Measurements from ENCODE around the gene PLD5. TPM values are rescaled to one million over a fixed set of nuclear protein-coding genes. Genes with fewer than 3 reads are reported as not detected.
"Not testable (repeated sequence)": the region's sequence is repeated elsewhere in the genome, so short reads cannot be mapped to it uniquely, and the experiment has no call there.

The PLD5 gene
- total RNA-seq, 1 experiment from 2014 or later, result 1.8 TPM

DNA sequence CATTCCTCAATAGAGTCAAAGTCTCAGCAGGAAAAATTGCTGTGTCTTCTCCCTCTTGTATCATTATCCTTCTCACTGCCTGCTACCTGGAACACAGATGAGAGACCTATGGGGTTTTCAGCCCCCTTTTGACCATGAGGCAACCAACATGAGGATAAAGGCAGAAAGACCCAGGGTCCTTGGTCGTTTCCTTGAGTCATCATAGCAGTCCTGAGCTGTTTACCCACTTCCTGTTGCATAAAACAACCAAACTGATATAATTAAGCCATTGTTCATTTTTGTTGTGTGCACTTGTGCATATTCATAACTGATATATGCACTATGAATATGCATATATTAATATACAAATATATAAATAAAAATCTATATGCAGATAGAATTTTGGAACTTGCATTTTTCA, 337.3 kb downstream of the PLD5 start:
- H3K4me1 Mint-ChIP-seq (ENCODE audit: low read depth, unreplicated experiment), result no peaks in the 10 kb centered on the region
- Histone ChIP-seq H3K4me3 (ENCODE audit: low read depth, low read length) (no peak overlapping the region), H3K36me3 (ENCODE audit: control insufficient read depth, insufficient read depth, low read length) (no peaks in the 10 kb centered on the region), H3K9me3 (no peaks in the 10 kb centered on the region), H3K4me1 (no peaks in the 10 kb centered on the region), H3K27me3 (replicated peaks; ENCODE audit: control insufficient read depth, insufficient read depth, low read length) (no peaks in the 10 kb centered on the region; the same call in 1 of the 2 replicates)
- no peaks in the 10 kb centered on the region for H3K27me3 Mint-ChIP-seq (ENCODE audit: insufficient read depth, unreplicated experiment)
- ChIA-PET POLR2A (no interaction called here), CTCF (no interaction called here)
- no TSS peak for BruUV-seq (replicated peaks)
- intact Hi-C loops (cut with micrococcal nuclease; ENCODE audit: unreplicated experiment), result no loop called here
- H3K9me3 Mint-ChIP-seq (ENCODE audit: unreplicated experiment), result no peaks in the 10 kb centered on the region
- TF ChIP-seq, protein P1, sequence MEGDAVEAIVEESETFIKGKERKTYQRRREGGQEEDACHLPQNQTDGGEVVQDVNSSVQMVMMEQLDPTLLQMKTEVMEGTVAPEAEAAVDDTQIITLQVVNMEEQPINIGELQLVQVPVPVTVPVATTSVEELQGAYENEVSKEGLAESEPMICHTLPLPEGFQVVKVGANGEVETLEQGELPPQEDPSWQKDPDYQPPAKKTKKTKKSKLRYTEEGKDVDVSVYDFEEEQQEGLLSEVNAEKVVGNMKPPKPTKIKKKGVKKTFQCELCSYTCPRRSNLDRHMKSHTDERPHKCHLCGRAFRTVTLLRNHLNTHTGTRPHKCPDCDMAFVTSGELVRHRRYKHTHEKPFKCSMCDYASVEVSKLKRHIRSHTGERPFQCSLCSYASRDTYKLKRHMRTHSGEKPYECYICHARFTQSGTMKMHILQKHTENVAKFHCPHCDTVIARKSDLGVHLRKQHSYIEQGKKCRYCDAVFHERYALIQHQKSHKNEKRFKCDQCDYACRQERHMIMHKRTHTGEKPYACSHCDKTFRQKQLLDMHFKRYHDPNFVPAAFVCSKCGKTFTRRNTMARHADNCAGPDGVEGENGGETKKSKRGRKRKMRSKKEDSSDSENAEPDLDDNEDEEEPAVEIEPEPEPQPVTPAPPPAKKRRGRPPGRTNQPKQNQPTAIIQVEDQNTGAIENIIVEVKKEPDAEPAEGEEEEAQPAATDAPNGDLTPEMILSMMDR (IDR thresholded peaks at IDR 0.05; ENCODE audit: insufficient read depth in 1 of 2, low read depth in 1 of 2, low read length in 1 of 2, severe bottlenecking in 1 of 2, unreplicated experiment in 1 of 2), result no peak
- no peak for DNase-seq
- H3K27ac Mint-ChIP-seq (ENCODE audit: unreplicated experiment), result no peak overlapping the region
- no peaks in the 10 kb centered on the region for H3K36me3 Mint-ChIP-seq (ENCODE audit: insufficient read depth, unreplicated experiment)
- H3K4me3 Mint-ChIP-seq (ENCODE audit: unreplicated experiment), result no peak overlapping the region

- H3K4me3 ChIP-seq (ENCODE audit: low read depth, low read length), result no peak overlapping the region
- ChIA-PET POLR2A (no interaction called here), CTCF (no interaction called here)
- no peaks in the 10 kb centered on the region for H3K9me3 ChIP-seq
- no peaks in the 10 kb centered on the region for H3K4me1 ChIP-seq
- TF ChIP-seq, protein P1 (IDR thresholded peaks at IDR 0.05; ENCODE audit: insufficient read depth in 1 of 2, low read depth in 1 of 2, low read length in 1 of 2, severe bottlenecking in 1 of 2, unreplicated experiment in 1 of 2), result no peak
- H3K36me3 ChIP-seq (ENCODE audit: control insufficient read depth, insufficient read depth, low read length), result no peaks in the 10 kb centered on the region
- BruUV-seq (replicated peaks), result no TSS peak
- Mint-ChIP-seq H3K4me3 (ENCODE audit: unreplicated experiment) (no peak overlapping the region), H3K36me3 (ENCODE audit: insufficient read depth, unreplicated experiment) (no peaks in the 10 kb centered on the region), H3K4me1 (ENCODE audit: low read depth, unreplicated experiment) (no peaks in the 10 kb centered on the region), H3K9me3 (ENCODE audit: unreplicated experiment) (no peaks in the 10 kb centered on the region), H3K27me3 (ENCODE audit: insufficient read depth, unreplicated experiment) (no peaks in the 10 kb centered on the region), H3K27ac (ENCODE audit: unreplicated experiment) (no peak overlapping the region)
- intact Hi-C loops (cut with micrococcal nuclease; ENCODE audit: unreplicated experiment), result no loop called here
- DNase-seq, result no peak
- no peaks in the 10 kb centered on the region; the same call in 1 of the 2 replicates for H3K27me3 ChIP-seq (replicated peaks; ENCODE audit: control insufficient read depth, insufficient read depth, low read length)
Observed at GRCh38 chr1:242185731-242186130, 338.8 kb downstream of the PLD5 start.

GRCh38 chr1:242184955-242185354, 339.5 kb downstream of the PLD5 start:
- no peaks in the 10 kb centered on the region for H3K36me3 Mint-ChIP-seq (ENCODE audit: insufficient read depth, unreplicated experiment)
- H3K4me3 Mint-ChIP-seq (ENCODE audit: unreplicated experiment), result no peak overlapping the region
- BruUV-seq (replicated peaks), result no TSS peak
- TF ChIP-seq, protein P1 (IDR thresholded peaks at IDR 0.05; ENCODE audit: insufficient read depth in 1 of 2, low read depth in 1 of 2, low read length in 1 of 2, severe bottlenecking in 1 of 2, unreplicated experiment in 1 of 2), result no peak
- H3K4me1 Mint-ChIP-seq (ENCODE audit: low read depth, unreplicated experiment), result no peaks in the 10 kb centered on the region
- H3K27me3 Mint-ChIP-seq (ENCODE audit: insufficient read depth, unreplicated experiment), result no peaks in the 10 kb centered on the region
- Histone ChIP-seq H3K36me3 (ENCODE audit: control insufficient read depth, insufficient read depth, low read length) (no peaks in the 10 kb centered on the region), H3K27me3 (replicated peaks; ENCODE audit: control insufficient read depth, insufficient read depth, low read length) (no peaks in the 10 kb centered on the region; the same call in 1 of the 2 replicates), H3K9me3 (no peaks in the 10 kb centered on the region), H3K4me1 (no peaks in the 10 kb centered on the region), H3K4me3 (ENCODE audit: low read depth, low read length) (no peak overlapping the region)
- intact Hi-C loops (cut with micrococcal nuclease; ENCODE audit: unreplicated experiment), result no loop called here
- ChIA-PET POLR2A (no interaction called here), CTCF (no interaction called here)
- H3K27ac Mint-ChIP-seq (ENCODE audit: unreplicated experiment), result no peak overlapping the region
- no peak for DNase-seq
- H3K9me3 Mint-ChIP-seq (ENCODE audit: unreplicated experiment), result no peaks in the 10 kb centered on the region

DNA sequence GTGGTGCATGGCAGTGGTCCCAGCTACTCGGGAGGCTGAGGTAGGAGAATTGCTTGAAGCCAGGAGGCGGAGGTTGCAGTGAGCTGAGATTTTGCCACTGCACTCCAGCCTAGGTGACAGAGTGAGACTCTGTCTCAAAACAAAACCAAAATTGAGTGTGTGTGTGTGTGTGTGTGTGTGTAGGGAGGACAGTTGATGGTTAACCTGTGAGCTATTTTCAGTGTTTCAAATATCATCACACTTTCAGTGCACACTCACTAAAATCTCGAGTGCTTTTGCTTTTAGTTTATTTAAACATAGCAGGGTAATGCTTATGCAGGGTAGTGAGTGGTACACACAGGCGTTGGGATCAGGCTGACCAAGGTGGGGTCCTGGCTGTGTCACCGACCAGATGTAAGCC, 344.7 kb downstream of the PLD5 start:
- H3K4me3 Mint-ChIP-seq (ENCODE audit: unreplicated experiment); H3K36me3 Mint-ChIP-seq (ENCODE audit: insufficient read depth, unreplicated experiment); H3K27me3 Mint-ChIP-seq (ENCODE audit: insufficient read depth, unreplicated experiment); H3K27ac Mint-ChIP-seq (ENCODE audit: unreplicated experiment); POLR2A ChIA-PET; H3K4me1 ChIP-seq; intact Hi-C loops (cut with micrococcal nuclease; ENCODE audit: unreplicated experiment); H3K4me1 Mint-ChIP-seq (ENCODE audit: low read depth, unreplicated experiment); H3K36me3 ChIP-seq (ENCODE audit: control insufficient read depth, insufficient read depth, low read length); DNase-seq; BruUV-seq (replicated peaks); CTCF ChIA-PET; H3K27me3 ChIP-seq (replicated peaks; ENCODE audit: control insufficient read depth, insufficient read depth, low read length); H3K4me3 ChIP-seq (ENCODE audit: low read depth, low read length); H3K9me3 Mint-ChIP-seq (ENCODE audit: unreplicated experiment); H3K9me3 ChIP-seq: not testable (repeated sequence)
